Nucleus accumbens (tissue), 56 donors: ENCODE measurements around the gene UBE2J2.

Source experiments
- DNase-seq, 56 donors: peaks; one replicate each; lab custom pipeline; 2025; lab: John Stamatoyannopoulos, UW

The UBE2J2 gene

DNA sequence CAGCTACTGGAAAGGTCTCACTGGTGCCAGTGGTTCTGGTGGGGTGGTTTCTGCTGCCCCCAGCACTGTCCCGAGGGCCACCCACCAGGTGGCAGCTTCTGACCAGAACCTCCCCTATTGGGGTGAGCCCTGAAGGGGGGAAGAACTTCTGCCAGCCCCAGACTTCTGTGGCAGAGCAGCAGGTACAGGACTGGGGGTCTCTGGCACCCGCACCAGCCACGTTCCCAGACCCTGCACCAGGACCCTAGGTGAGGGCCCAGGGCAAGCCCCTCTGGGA, 36.4 kb upstream of the UBE2J2 start:
- DNase-seq: no peak

DNA sequence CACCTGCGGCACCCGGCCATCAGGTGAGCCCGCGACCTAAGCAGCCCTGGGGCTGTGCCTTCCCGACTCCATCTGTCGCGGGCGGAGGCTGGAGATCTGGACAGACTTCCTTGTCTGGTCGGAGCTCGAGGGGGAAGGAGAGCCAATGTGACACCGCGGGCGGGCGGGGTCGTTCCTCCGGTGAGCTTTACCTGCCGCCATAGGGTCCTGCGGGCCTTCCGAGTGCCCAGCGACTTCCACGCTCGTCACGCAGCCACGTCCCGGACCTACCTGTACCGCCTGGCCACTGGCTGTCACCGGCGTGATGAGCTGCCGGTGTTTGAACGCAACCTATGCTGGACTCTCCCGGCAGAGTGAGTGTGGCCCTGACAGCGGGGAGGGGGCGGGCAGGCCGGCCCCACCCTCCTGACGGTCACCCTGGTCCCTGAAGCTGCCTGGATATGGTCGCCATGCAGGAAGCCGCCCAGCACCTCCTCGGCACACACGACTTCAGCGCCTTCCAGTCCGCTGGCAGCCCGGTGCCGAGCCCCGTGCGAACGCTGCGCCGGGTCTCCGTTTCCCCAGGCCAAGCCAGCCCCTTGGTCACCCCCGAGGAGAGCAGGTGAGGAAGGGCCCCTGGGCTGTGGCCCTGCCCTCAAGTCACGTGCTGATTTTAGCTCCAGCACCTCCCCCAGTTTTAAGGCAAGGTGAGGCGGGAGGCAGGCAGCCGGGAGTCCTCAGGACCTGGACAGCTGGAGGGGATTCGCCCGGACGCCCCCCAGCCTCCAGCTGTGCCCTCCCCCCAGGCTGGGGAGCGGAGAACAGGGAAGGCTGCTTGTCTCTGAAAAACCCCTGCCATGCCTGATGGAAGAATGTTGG, 35.8 kb upstream of the UBE2J2 start:
- peak in 1 of 56 donors; percentile 11 for DNase-seq

DNA sequence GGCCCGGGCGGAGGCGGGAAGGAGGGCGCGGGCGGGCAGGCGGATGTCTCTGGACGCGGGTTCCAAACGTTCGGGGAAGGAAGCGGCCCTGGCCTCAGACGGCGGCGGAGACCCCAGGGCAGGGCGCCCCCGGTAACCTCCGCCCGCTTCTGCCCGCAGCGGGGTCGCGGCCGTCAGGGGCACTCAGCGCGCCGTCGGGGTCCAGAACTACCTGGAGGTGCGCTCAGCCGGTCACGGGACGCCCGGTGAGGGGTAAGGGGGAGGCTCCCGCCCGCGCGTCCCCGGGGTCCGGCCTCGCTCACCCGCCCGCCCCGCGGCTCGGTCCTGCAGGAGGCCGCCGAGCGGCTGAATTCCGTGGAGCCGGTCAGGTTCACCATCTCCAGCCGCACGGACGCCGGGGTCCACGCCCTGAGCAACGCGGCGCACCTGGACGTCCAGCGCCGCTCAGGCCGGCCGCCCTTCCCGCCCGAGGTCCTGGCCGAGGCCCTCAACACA, 35.1 kb upstream of the UBE2J2 start:
- DNase-seq: peak in 1 of 56 donors; percentile 54

DNA sequence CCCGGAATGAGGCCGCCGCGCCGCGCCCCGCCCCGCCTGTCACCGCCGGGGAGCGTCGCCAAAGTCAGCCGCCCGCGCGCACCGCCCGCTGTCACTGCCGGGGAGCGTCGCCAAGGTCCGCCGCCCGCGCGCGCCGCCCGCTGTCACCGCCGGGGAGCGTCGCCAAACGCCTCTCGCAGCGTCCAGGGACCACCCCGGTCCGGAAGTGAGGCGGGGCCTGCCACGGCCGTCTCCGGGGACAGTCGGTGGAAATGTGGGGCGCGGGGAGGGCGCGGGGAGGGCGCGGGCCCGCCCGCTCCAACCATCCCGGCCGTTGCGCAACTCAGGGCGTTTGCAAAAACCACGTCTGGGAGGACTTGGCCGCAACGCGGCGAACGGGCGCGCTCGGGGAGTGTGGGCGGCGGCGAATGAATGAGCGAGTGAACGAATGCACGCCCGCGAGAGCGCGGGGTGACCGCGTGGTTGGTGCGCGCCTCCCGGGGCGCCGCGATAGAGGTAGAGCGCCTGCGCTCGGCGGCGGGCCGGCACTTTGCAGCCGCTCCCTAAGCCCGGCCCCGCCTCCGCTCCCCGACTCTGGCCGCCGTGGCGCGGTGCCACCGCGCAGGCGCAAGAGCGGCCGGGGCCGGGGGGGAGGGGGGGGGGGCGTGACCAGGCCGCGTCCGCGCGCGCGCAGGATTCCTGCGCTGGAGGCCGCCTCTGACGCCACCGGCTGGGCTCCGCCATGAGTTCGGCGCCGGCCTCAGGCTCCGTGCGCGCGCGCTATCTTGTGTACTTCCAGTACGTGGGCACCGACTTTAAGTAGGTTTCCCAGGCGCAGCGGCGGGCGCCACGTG, 34.5 kb upstream of the UBE2J2 start, which contains the start of the genes ACAP3 and PUSL1:
Gene ACAP3 (minus strand): TSS at position 8 of the 833 bp plus-strand sequence. CDS start 115 bp downstream, outside the sequence.
Gene PUSL1 (plus strand): TSS at position 675 of the 833 bp plus-strand sequence. CDS start 47 bp downstream, at position 722.
- peak; percentile 30 to 97 (median 91) for DNase-seq

DNA sequence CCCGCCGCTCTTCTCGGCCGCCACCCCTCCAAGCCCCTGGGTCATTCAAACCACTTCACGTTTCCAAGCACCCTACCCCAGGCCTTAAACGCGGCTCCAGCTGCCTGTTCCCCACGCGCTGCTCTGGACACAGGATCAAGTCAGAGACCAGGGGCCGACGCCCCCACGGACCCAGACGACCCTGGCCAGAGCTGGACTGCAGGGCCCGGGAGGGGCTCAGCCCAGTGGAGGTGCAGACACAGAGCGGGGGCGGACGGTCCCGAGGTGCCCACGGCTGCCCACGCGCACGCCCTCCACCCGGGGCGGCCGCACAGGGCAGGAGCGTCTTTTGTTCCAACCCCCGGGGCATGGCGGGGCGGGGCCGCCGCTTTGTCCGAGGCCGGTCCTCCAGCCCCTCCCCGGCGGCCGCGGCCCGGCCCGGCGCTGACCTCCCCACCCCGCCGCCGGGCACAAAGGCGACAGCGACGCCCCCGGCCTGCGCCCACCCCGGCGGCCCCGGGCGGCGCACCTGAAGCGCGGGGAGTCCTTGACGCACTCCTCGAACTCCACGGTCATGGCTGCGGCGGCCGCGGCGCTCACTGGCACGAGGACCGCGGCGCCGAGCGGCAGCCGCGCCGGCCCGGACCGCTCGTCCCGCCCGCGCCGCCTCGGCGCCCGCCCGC, 33.7 kb upstream of the UBE2J2 start:
- peak in 12 of 56 donors; percentile 33 to 70 (median 54) for DNase-seq

DNA sequence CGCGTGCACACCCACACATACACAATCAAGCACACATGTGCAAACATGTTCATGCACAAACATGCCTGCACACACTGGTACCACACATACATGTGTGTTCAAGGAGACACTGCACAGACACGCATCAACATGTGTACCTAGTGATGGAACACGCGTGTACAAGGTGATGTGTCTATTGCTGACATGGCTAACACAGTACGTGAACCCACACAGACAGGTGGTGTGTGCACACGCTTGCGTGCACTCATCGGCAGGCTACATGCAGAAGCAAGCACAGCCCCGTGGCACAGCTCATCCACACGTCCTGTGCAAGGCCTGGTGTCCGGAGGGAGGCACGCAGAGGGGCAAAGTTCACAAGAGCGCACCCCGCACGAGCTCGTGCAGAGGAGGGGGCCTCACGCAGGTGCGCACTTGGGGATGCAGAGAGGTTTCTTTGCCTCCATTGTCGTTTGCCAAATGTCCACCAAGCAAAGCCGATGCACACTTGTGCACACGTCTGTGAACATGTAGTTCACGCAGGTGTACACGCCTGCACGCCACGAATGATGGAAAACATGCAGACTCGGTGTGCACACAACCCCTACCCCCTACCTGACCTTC, 33.1 kb upstream of the UBE2J2 start:
- peak in 16 of 56 donors; percentile 13 to 63 (median 40) for DNase-seq

DNA sequence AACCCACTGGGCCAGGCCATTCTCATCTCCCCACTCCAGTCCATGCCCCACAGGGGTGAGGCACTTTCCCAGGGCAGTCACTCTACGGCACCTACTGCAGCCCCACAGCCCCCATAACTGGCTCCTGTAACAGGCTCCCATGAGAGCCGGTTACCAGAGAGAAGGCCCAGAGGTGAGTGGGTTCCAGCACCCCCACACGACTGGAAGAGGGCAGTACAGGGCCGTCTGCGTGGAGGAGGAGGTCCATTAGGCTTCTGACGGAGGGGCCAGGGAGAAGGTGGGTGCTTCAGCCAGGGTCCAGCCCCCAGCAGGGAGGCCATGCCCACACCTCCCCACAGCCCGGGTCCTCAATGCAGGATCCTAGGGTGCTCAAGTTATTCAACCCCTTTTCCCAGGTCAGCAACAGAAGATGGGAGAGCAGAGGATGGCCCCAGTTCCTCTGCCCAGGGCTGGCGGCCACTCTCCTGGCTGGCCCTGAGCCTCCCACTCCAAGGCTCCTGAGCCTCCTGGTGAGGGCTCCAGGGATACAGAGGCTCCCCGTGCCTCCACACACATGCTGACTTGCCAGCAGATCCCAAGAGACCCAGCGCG, 32.5 kb upstream of the UBE2J2 start:
- no peak for DNase-seq

DNA sequence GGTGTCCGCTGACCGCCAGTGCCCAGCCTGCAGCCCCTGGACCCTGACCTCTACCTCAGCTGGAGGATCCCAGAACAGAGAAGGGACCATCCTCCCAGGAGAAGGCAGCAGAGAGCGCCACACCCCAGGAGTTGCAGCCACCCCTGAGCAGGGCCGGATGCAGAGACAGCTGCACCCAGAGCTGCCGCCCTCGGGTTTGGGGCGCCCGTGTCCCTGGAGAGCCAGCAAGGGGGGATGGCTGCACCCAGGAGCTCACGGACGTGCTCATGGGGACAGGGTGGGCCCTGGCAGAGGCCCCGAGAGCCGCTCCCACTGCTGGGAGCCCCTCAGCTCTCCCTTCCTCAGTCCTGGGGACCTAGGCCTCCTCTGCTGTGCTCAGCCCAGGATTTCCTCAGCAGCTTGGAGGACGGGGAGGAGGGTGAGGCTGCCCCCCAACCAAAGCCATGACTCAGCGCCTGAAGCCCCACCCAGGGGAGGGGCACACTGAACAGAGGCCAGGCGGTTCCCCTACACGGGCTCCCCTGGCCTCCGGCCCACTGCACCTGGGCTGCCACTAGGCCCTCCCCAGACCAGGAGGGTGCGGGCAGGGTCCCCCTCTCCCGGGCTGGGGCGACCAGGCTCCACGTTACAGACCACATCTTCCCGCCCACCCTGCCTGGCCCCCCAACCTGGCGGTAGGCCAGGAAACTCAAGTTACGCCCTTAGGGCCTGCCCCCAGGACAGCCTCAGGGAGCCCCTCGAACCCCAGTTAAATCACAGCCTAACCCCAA, 31.8 kb upstream of the UBE2J2 start:
- peak in 35 of 56 donors; percentile 5 to 69 (median 42) for DNase-seq

DNA sequence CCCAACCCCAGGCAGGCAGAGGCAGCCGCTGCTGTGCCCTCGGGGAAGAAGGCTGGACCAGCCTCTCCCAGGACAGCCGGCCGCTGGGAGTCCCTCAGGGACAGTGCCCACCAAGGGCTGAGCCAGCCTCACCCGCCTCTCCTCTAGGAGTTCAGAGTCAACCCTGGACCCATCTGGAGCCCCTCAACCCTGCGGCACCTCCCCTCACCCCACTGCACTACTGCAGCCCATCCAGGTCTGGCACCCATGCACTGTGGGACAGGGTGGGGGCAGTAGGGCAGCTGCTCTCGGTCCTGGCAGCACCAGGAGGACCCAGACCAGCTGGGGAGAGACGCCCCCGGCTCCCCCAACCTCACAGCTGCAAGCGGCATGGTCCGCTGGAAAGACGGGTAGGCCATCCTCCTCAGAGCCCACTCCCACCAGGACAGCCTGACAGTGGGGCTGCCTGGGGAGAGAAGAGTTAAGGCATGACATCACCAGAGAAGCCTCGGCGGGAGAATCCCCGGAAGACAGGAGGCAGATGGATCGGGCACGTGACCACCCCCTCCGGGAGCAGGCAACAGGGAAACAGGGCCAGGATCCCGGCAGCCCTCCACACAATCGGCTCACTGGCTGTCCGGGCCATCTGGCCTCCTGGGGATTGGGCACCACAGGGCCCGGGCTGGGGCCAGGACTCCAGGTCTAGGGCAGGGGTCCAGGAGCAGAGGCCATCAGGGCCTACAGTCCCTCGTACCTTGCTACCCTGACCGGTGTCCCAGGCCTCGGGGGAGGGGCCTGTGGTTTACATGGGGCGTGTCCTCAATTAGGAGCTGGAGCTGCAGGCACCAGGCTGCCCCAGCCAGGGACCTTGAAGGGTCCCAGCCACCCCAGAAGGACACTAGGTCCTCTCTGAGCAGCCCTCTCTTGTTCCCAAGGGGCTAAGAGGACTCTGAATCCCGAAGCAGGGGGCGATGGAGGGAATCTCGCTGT, 31.0 kb upstream of the UBE2J2 start:
- peak in 55 of 56 donors; percentile 38 to 96 (median 90) for DNase-seq

DNA sequence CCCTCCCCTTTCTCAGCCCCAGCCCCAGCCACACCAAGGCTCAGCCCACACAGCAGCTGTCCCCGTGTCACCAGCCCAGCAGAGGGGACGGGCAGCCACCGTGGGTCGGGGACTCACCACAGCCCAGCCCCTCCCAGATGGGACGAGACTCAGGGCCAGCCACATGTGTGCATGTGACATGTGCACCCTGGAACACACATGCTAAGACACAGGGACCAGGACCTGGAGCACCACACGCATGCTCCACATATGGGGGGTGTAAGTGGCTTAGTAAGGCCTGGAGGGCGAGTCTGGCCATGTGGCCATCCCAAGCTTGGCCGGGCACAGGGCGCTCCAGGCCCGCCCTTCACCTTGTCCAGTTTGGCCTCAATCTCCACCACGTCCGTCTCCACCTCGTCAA, 30.1 kb upstream of the UBE2J2 start:
- peak in 3 of 56 donors; percentile 41 to 49 (median 47) for DNase-seq

DNA sequence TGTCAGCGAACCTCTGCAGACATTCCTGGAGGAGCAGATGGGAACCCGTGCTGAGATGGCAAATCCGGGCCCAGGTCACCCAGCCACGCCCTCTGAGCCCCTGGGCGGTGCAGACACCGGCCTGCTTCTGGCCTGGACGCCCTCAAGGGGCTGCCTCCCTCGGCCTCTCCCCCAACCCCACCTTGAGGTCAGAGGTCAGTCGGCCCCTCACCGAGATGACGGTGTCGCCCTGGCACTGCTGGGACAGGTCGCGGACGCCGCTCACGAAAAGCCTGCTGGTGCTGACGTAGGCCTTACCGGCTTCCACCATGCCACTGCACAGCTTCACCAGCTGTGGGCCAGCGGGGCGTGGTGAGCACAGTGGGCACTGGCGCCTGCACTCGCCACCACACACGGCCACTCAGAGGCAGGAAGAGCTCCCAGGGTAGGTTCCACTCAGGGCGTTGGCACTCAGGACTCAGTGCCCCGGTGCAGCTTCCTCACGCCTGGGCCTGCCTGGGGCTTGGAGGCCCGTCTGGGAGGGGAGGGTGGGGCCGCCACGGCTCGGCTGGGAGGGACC, 29.4 kb upstream of the UBE2J2 start:
- DNase-seq: peak in 3 of 56 donors; percentile 11 to 30 (median 26)

DNA sequence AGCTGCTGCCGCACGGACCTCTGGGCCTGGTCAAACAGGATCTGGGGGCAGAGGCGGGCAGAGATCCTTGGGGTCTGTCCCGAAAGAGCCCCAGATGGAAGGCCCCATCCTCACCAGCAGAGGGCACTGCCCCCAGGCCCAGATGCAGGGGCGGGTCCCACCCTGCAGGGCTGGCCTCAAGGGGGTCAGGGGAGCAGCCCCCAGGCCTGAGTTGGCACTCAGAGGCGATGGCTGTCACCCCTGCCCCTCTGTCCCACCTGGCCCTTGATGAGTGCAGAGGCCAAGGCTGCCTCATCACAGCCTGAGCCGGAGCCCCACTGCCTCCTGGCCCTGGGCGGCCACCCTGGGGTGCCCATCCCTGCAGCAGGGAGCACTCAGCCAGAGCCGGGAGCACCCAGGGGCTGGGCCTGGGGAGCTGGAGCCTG, 28.4 kb upstream of the UBE2J2 start:
- DNase-seq: no peak

DNA sequence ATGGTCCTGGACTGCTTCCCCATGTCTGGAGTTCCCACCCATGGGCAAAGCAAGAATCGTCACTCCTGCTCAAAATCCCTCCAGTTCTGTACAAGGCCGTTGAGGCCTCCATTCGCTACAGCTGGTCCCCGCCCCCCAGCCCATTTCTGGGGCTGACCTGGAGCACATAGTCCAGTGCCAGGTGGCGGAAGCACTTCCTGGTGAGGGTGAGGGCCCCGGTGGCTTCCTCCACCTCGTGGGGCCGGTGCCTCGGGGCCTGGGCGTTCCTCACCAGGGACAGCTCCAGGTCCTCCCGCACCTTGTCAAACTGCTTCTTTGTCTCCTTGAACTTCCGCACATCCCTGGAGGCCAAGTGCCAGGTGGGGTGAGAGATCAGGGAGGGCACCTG, 26.7 kb upstream of the UBE2J2 start:
- no peak for DNase-seq

DNA sequence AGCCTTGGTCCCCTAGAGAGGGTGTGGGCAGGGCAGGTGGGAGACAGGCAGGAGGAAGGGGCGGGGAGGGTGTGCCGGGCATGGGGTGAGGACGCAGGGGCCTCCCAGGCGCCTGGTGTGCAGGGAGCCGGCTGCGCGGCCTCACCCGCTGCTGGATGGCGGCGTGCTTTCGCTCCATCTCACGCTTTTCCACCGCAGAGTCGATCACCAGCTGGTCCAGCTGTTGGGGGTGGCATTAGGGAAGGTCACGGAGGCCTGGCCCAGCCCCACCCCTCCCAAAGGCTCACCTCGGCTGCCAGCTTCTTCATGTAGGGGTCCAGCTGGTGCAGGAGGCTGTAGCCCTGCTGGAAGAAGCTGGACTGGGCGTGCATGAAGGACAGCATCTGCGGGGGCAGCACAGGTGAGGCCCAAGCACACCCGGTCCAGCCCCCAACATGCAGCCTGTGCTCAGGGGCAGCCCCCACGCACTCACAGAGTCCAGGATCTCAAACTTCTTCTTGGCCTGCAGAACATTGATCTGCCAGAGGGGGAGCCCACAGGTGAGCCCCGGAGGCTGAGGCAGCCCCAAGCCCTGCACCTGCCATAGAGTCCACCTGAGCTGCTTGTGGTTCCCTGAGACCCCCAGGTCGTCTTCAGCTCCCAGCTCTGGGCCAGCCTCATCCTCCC, 26.2 kb upstream of the UBE2J2 start:
- DNase-seq: no peak

DNA sequence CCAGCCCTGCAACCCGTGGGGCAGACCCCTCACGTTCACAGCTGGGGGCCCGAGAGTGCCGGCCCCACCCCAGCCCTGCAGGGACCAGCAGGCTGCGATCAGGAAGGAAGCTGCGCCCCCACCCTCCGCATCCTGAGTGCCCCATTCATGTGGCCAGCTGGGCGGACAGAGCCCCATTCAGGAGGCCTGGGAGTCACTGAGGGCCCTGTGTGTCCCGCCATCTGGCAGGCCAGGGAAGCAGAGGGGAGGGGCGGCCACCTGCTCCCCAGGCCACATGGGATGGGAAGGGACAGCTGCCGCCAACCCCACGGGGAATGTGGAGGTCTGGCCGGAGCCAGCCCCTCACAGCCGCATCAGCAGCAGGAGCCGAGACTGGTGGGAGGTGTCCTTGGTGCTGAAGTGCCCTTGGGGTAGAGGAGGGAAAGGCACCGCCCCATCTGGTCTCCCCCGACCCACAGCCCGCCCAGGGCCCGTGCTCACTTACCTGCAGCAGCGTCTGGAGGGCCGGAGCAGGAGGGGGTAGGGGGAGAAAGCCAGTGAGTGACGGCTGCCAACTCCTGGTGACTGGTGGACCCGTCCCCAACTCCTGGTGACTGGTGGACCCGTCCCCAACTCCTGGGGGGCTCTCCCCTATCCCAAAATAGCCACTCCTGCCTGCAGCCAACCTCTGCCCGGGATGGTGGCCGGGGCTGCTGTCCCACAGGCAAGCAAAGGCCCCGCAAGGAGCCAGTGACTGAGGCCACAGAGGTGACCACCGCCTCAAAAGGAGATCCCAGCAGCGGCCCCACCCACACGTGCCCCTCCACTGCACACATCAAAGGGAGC, 25.4 kb upstream of the UBE2J2 start:
- peak in 55 of 56 donors; percentile 29 to 99 (median 90) for DNase-seq
